Stimulated activated CD4-positive, alpha-beta T cell treated with anti-CD3 and anti-CD28 coated beads, Interleukin-12 subunit alpha, Interleukin-12 subunit beta, amount 100 ng/mL, for 4 hours (primary cell): ENCODE data around the gene ITGB8.

Experiments
- DNase-seq: peaks from one replicate; pipeline ENCODE4 v3.0.0-alpha.2; 2020

The ITGB8 gene

GRCh38 chr7:20438694-20439376 is 108.1 kb downstream of the ITGB8 start:
- DNase-seq, result no peak

- no peak for DNase-seq
These were observed 108.9 kb downstream of the ITGB8 start for GRCh38 chr7:20439416-20440185.

GRCh38 chr7:20440472-20441105 is 109.9 kb downstream of the ITGB8 start:
- no peak for DNase-seq

- no peak for DNase-seq
These were observed 110.6 kb downstream of the ITGB8 start for GRCh38 chr7:20441346-20441745.

- DNase-seq, result no peak
These were observed 111.3 kb downstream of the ITGB8 start for GRCh38 chr7:20441991-20442441.

GRCh38 chr7:20442951-20443350 is 112.3 kb downstream of the ITGB8 start:
- no peak for DNase-seq

- no peak for DNase-seq
These were observed 113.5 kb downstream of the ITGB8 start for GRCh38 chr7:20444030-20444800.

GRCh38 chr7:20447021-20447650 is 116.4 kb downstream of the ITGB8 start:
- DNase-seq, result no peak

GRCh38 chr7:20449176-20449575 is 118.5 kb downstream of the ITGB8 start:
- no peak for DNase-seq

- no peak for DNase-seq
These were observed 119.8 kb downstream of the ITGB8 start for GRCh38 chr7:20450536-20450935.

- DNase-seq, result no peak
These were observed 123.5 kb downstream of the ITGB8 start for GRCh38 chr7:20454202-20454601.

- DNase-seq, result no peak
These were observed 126.0 kb downstream of the ITGB8 start for GRCh38 chr7:20456701-20457100.

- DNase-seq, result no peak
These were observed 127.8 kb downstream of the ITGB8 start for GRCh38 chr7:20458521-20458920.

GRCh38 chr7:20459419-20459818 is 128.7 kb downstream of the ITGB8 start:
- DNase-seq, result no peak

- DNase-seq, result no peak
These were observed 134.2 kb downstream of the ITGB8 start for GRCh38 chr7:20464891-20465290.
